Neural progenitor cell (in vitro differentiated cells): ENCODE results near the gene FHOD3. TPM values are rescaled to one million over a fixed set of nuclear protein-coding genes. Genes with fewer than 3 reads are reported as not detected.
"Not testable (repeated sequence)": the region's sequence is repeated elsewhere in the genome, so short reads cannot be mapped to it uniquely, and the experiment has no call there.

ENCODE experiments used
- DNase-seq: peaks from one replicate; pipeline ENCODE4 v3.0.0-alpha.2; 2016; ENCODE audit warnings: low spot score
- H2AFZ ChIP-seq: fragments of 200-600 bp; sonication (generic); replicated peaks from 2 replicates; pipeline ENCODE4 v1.6.1; 2016; ENCODE audit warnings: antibody characterized with exemption
- H3F3A ChIP-seq: fragments of 200-600 bp; sonication (generic); 2 replicates; pipeline ENCODE4 v1.6.1; 2016; ENCODE audit warnings: antibody characterized with exemption, low read depth
- H3K27ac ChIP-seq: fragments of 200-600 bp; sonication (generic); 2 replicates; pipeline ENCODE4 v1.5.1; 2016; ENCODE audit warnings: mild to moderate bottlenecking
- H3K27me3 ChIP-seq: fragments of 200-600 bp; sonication (generic); 2 replicates; pipeline ENCODE4 v1.6.1; 2016; ENCODE audit warnings: mild to moderate bottlenecking, moderate library complexity
- H3K36me3 ChIP-seq: fragments of 200-600 bp; sonication (generic); 2 replicates; pipeline ENCODE4 v1.5.1; 2016
- H3K4me1 ChIP-seq: fragments of 200-600 bp; sonication (generic); 2 replicates; pipeline ENCODE4 v1.6.1; 2016; ENCODE audit warnings: mixed run types
- H3K4me2 ChIP-seq: fragments of 200-600 bp; sonication (generic); 2 replicates; pipeline ENCODE4 v1.6.1; 2016
- H3K4me3 ChIP-seq: fragments of 200-600 bp; sonication (generic); 2 replicates; pipeline ENCODE4 v1.5.1; 2016
- H3K79me2 ChIP-seq: fragments of 200-600 bp; sonication (generic); 2 replicates; pipeline ENCODE4 v1.6.1; 2016; ENCODE audit warnings: low read depth
- H3K9ac ChIP-seq: fragments of 200-600 bp; sonication (generic); 2 replicates; pipeline ENCODE4 v1.6.1; 2016
- H3K9me3 ChIP-seq: fragments of 200-600 bp; sonication (generic); 2 replicates; pipeline ENCODE4 v1.5.1; 2016; ENCODE audit warnings: low read depth
- H4K20me1 ChIP-seq: fragments of 200-600 bp; sonication (generic); 2 replicates; pipeline ENCODE4 v1.6.1; 2016; ENCODE audit warnings: low read depth
- H3K27ac Mint-ChIP-seq: 3 replicates; pipeline ENCODE4 v1.8.0; 2021; ENCODE audit warnings: mixed read lengths
- H3K27me3 Mint-ChIP-seq: 2 replicates; pipeline ENCODE4 v1.8.0; 2022; ENCODE audit warnings: low read depth, mild to moderate bottlenecking, inconsistent platforms, moderate library complexity, mixed read lengths; ENCODE audit not compliant: insufficient read depth
- H3K36me3 Mint-ChIP-seq: 3 replicates; pipeline ENCODE4 v1.8.0; 2021; ENCODE audit warnings: mixed read lengths
- H3K4me1 Mint-ChIP-seq: 3 replicates; pipeline ENCODE4 v1.8.0; 2021; ENCODE audit warnings: mixed read lengths
- H3K4me3 Mint-ChIP-seq: 3 replicates; pipeline ENCODE4 v1.8.0; 2021; ENCODE audit warnings: mild to moderate bottlenecking, moderate library complexity, mixed read lengths
- H3K9me3 Mint-ChIP-seq: 3 replicates; pipeline ENCODE4 v1.8.0; 2020; ENCODE audit warnings: mixed read lengths
- EZH2 ChIP-seq: fragments of 200-600 bp; sonication (generic); IDR thresholded peaks from 2 replicates; pipeline ENCODE4 v1.6.1; 2017; ENCODE audit warnings: antibody characterized with exemption, mild to moderate bottlenecking, moderate library complexity
- EZH2phosphoT487 ChIP-seq: fragments of 200-600 bp; sonication (generic); IDR thresholded peaks from 2 replicates; pipeline ENCODE4 v1.6.1; 2017; ENCODE audit warnings: antibody characterized with exemption
- total RNA-seq: library from RNA; depleted of rRNA; stranded (reverse); fragments of >200 nt; gene quantifications from 2 replicates; pipeline ENCODE4 v1.2.3, GENCODE V29; 2015; ENCODE audit warnings: low replicate concordance
- TF ChIP-seq, protein P1 (sequence below): fragments of 200-600 bp; sonication (generic); IDR thresholded peaks from 2 replicates; pipeline ENCODE4 v1.5.1; 2017; ENCODE audit warnings: antibody characterized with exemption, mild to moderate bottlenecking

FHOD3 gene
- total RNA-seq, 1 donor from 2014 or later, result 69.7 TPM

DNA sequence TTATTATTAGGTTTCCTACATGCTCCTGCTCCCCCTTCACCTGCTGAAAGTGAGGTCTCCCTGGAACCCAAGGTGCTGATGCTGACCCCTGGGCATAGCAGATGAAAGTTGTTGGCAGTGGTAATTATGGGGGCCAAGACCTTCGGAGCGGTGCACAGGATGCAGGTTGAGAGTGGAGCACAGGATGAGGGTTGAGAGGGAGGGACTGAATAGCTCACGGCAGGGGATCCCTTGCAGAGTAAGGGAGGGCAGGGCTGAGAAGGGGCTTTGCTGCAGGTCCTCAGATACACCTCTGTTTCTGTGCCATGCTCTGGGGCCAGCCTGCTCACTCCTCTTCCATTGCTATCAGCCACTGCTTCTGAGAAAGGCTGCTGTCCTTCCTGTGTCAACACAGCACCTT is 163.3 kb downstream of the FHOD3 start:
- Histone ChIP-seq H3K36me3 (no peaks in the 10 kb centered on the region), H2AFZ (no peak overlapping the region), H3K9me3 (no peaks in the 10 kb centered on the region), H3K4me1 (peaks cover 54% of the 10 kb centered on the region), H3K4me3 (no peak overlapping the region), H3K4me2 (peak overlapping the region; percentile 59), H3K27me3 (no peaks in the 10 kb centered on the region), H4K20me1 (peaks cover 42% of the 10 kb centered on the region), H3F3A (peaks cover 47% of the 10 kb centered on the region), H3K27ac (peak overlapping the region; percentile 70), H3K79me2 (peaks cover 91% of the 10 kb centered on the region), H3K9ac (no peak overlapping the region)
- Mint-ChIP-seq H3K4me3 (no peak overlapping the region), H3K27ac (no peak overlapping the region), H3K4me1 (peaks cover 45% of the 10 kb centered on the region), H3K9me3 (no peaks in the 10 kb centered on the region), H3K36me3 (peaks cover 2% of the 10 kb centered on the region), H3K27me3 (peaks cover 11% of the 10 kb centered on the region)
- peak; percentile 33 for DNase-seq
- TF ChIP-seq EZH2 (no peak), EZH2phosphoT487 (no peak)
- TF ChIP-seq, protein P1, sequence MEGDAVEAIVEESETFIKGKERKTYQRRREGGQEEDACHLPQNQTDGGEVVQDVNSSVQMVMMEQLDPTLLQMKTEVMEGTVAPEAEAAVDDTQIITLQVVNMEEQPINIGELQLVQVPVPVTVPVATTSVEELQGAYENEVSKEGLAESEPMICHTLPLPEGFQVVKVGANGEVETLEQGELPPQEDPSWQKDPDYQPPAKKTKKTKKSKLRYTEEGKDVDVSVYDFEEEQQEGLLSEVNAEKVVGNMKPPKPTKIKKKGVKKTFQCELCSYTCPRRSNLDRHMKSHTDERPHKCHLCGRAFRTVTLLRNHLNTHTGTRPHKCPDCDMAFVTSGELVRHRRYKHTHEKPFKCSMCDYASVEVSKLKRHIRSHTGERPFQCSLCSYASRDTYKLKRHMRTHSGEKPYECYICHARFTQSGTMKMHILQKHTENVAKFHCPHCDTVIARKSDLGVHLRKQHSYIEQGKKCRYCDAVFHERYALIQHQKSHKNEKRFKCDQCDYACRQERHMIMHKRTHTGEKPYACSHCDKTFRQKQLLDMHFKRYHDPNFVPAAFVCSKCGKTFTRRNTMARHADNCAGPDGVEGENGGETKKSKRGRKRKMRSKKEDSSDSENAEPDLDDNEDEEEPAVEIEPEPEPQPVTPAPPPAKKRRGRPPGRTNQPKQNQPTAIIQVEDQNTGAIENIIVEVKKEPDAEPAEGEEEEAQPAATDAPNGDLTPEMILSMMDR, result no peak

DNA sequence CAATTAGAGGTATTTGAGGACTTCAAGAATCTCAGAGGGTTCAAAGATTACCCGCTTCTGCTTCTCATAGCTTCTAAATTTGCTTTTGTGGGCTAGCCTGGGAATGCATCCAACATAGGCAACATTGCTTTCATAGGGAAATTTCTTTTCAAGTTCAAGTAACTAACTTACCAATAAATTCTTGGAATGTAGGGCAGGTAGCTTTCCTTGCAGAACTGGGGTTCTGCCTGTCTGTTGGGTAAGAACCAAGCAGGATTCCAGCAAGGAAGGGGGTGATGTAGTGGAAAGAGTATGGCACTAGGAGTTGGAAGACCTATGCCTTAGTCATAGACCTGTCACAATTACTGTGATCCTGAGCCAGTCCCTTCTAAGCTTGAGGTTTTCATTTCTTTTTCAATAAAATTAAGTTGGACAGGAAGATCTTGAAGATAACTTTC is 164.1 kb downstream of the FHOD3 start:
- Histone ChIP-seq H3K4me3 (no peak overlapping the region), H3K79me2 (peaks cover 93% of the 10 kb centered on the region), H3K27ac (peak overlapping the region; percentile 25), H3K27me3 (no peaks in the 10 kb centered on the region), H3K4me2 (peak overlapping the region; percentile 59), H3K9ac (no peak overlapping the region), H3F3A (peaks cover 47% of the 10 kb centered on the region), H3K9me3 (no peaks in the 10 kb centered on the region), H2AFZ (no peak overlapping the region), H3K4me1 (peaks cover 59% of the 10 kb centered on the region), H4K20me1 (peaks cover 42% of the 10 kb centered on the region), H3K36me3 (no peaks in the 10 kb centered on the region)
- TF ChIP-seq, protein P1, result no peak
- no peak for TF ChIP-seq EZH2phosphoT487
- no peak overlapping the region for H3K4me3 Mint-ChIP-seq
- no peak for DNase-seq
- H3K4me1 Mint-ChIP-seq, result peaks cover 46% of the 10 kb centered on the region
- peaks cover 11% of the 10 kb centered on the region for H3K27me3 Mint-ChIP-seq
- no peak overlapping the region for H3K27ac Mint-ChIP-seq
- no peaks in the 10 kb centered on the region for H3K9me3 Mint-ChIP-seq
- peaks cover 2% of the 10 kb centered on the region for H3K36me3 Mint-ChIP-seq

DNA sequence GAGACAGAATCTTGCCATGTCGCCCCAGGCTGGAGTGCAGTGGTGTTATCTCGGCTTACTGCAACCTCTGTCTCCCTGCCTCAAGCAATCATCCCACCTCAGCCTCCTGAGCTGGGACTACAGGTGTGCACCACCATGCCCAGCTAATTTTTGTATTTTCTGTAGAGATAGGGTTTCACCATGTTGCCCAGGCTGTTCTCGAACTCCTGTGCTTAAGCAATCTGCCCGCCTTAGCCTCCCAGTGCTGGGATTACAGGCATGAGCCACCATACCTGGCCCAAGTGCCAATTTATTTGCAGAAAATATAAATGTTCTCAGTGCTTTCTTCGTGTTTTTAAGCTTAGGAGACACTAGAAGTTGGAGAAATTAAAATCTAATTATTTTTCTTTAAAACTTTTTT is 166.0 kb downstream of the FHOD3 start:
- H3K4me3 ChIP-seq, H3K9ac ChIP-seq, H3K36me3 Mint-ChIP-seq, H3K27ac Mint-ChIP-seq, H3K27me3 ChIP-seq, H3K9me3 ChIP-seq, DNase-seq, H3K4me2 ChIP-seq, H3K36me3 ChIP-seq, H2AFZ ChIP-seq, H3K4me3 Mint-ChIP-seq, H3K9me3 Mint-ChIP-seq: not testable (repeated sequence)
- Histone ChIP-seq H3K4me1 (peaks cover 55% of the 10 kb centered on the region), H4K20me1 (peaks cover 42% of the 10 kb centered on the region), H3F3A (peaks cover 47% of the 10 kb centered on the region), H3K27ac (peak overlapping the region; percentile 24), H3K79me2 (peaks cover 93% of the 10 kb centered on the region)
- peaks cover 11% of the 10 kb centered on the region for H3K27me3 Mint-ChIP-seq
- peaks cover 48% of the 10 kb centered on the region for H3K4me1 Mint-ChIP-seq

DNA sequence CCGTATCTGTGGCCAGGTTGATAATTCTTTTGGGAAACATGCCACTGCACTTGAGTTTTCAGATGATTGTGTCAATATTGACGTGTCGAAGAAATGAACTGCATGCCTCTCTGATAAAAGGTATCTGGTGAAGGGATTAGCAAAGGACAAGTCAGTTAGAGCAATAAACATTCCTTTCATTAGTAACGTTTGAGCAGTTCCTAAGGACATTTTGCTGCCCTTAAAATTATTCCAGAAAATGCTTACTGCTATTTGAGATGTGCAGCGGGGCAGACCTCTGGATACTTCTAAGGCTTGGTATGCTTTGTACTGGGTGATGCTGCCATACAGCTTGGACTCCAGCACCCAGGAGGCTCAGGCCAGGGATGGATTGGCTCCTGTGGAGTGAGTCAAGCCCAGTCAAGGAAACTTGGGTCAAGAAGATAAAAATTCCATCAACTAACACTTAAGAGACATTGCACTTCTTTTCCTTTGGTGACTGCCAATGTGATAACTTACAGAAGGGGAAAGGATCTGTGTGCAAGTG is 166.7 kb downstream of the FHOD3 start:
- H3K36me3 Mint-ChIP-seq, result no peaks in the 10 kb centered on the region
- no peaks in the 10 kb centered on the region for H3K9me3 ChIP-seq
- H3K27ac Mint-ChIP-seq, result peak overlapping the region; percentile 57
- H3K9ac ChIP-seq, result no peak overlapping the region
- H3K4me3 ChIP-seq, result no peak overlapping the region
- peaks cover 87% of the 10 kb centered on the region for H3K79me2 ChIP-seq
- H3K4me1 Mint-ChIP-seq, result peaks cover 45% of the 10 kb centered on the region
- peak; percentile 23 for DNase-seq
- no peaks in the 10 kb centered on the region for H3K9me3 Mint-ChIP-seq
- H3K27me3 ChIP-seq, result no peaks in the 10 kb centered on the region
- H3K27ac ChIP-seq, result no peak overlapping the region
- peaks cover 47% of the 10 kb centered on the region for H3F3A ChIP-seq
- TF ChIP-seq EZH2, result no peak
- TF ChIP-seq, protein P1, result no peak
- TF ChIP-seq EZH2phosphoT487, result no peak
- no peaks in the 10 kb centered on the region for H3K36me3 ChIP-seq
- H3K4me3 Mint-ChIP-seq, result no peak overlapping the region
- H3K27me3 Mint-ChIP-seq, result peaks cover 11% of the 10 kb centered on the region
- H2AFZ ChIP-seq, result no peak overlapping the region
- H3K4me2 ChIP-seq, result no peak overlapping the region
- H4K20me1 ChIP-seq, result peaks cover 37% of the 10 kb centered on the region
- H3K4me1 ChIP-seq, result peaks cover 52% of the 10 kb centered on the region
